DOHH2 (cell line): ENCODE data around the gene ATP2A2.

Experiments
- EZH2phosphoT487 ChIP-seq: fragments of 200-600 bp; sonication (generic); IDR thresholded peaks from 2 replicates; pipeline ENCODE4 v1.6.1; 2017; ENCODE audit warnings: borderline replicate concordance, mild to moderate bottlenecking, antibody characterized with exemption, low read length, moderate library complexity, mixed read lengths
- TF ChIP-seq, protein P1 (sequence below): fragments of 200-600 bp; sonication (generic); IDR thresholded peaks from one replicate; pipeline ENCODE4 v1.5.1; 2014; ENCODE audit warnings: antibody characterized with exemption, mild to moderate bottlenecking, low read depth, low read length; ENCODE audit not compliant: poor library complexity, severe bottlenecking

DNA sequence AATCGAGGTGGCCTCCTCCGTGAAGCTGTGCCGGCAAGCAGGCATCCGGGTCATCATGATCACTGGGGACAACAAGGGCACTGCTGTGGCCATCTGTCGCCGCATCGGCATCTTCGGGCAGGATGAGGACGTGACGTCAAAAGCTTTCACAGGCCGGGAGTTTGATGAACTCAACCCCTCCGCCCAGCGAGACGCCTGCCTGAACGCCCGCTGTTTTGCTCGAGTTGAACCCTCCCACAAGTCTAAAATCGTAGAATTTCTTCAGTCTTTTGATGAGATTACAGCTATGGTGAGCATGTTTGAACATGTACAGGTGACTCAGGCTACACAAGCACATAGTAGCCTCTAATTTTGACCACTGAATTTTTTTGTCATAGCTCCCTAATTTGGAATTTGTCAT lies 59.7 kb downstream of the ATP2A2 start:
- TF ChIP-seq, protein P1, sequence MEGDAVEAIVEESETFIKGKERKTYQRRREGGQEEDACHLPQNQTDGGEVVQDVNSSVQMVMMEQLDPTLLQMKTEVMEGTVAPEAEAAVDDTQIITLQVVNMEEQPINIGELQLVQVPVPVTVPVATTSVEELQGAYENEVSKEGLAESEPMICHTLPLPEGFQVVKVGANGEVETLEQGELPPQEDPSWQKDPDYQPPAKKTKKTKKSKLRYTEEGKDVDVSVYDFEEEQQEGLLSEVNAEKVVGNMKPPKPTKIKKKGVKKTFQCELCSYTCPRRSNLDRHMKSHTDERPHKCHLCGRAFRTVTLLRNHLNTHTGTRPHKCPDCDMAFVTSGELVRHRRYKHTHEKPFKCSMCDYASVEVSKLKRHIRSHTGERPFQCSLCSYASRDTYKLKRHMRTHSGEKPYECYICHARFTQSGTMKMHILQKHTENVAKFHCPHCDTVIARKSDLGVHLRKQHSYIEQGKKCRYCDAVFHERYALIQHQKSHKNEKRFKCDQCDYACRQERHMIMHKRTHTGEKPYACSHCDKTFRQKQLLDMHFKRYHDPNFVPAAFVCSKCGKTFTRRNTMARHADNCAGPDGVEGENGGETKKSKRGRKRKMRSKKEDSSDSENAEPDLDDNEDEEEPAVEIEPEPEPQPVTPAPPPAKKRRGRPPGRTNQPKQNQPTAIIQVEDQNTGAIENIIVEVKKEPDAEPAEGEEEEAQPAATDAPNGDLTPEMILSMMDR: no peak
- no peak for TF ChIP-seq EZH2phosphoT487
